K562 (cell line): ENCODE results near the gene KCNT1. TPM values are rescaled to one million over a fixed set of nuclear protein-coding genes. Genes with fewer than 3 reads are reported as not detected.

ENCODE experiments used
- ATAC-seq: fragments of 200-7000 bp; cut with Tn5 transposase; 3 replicates; pipeline ENCODE4 v1.9.1; 2020; ENCODE audit warnings: moderate library complexity
- BruUV-seq: library from RNA; stranded (reverse); fragments of 400-500 nt; replicated peaks from 2 replicates; lab custom pipeline; 2021; lab: Mats Ljungman, UMichigan
- CTCF ChIA-PET: fragments of 300-600 bp; formaldehyde crosslinking; extraction: SDS; loops from one replicate; lab custom pipeline; 2021; ENCODE audit warnings: low intra/inter-chr PET ratio; lab: Yijun Ruan, JAX
- POLR2A ChIA-PET: fragments of 300-600, 350-650 bp; sonication (Branson Sonifier 250); formaldehyde crosslinking; extraction: SDS; loops from one replicate; lab custom pipeline; 2021; ENCODE audit warnings: antibody characterized with exemption, inconsistent platforms; lab: Yijun Ruan, JAX
- DNase-seq, 4 experiments: peaks; one replicate each; pipeline versions ENCODE4 v3.0.0 to v3.0.0-alpha.2; 2011 to 2018; ENCODE audit warnings: low spot score in 3 of 4, mixed read lengths in 3 of 4; ENCODE audit errors: extremely low read depth in 1 of 4
- FAIRE-seq: peaks from 2 replicates; lab custom pipeline; 2011; peaks lifted over from hg19 to GRCh38; lab: Jason Lieb, UNC
- H2AFZ ChIP-seq: 2 replicates; pipeline ENCODE4 v1.6.0; 2011; ENCODE audit warnings: low read depth, low read length, control low read depth, inconsistent platforms
- H3K27ac ChIP-seq: fragments of 200-600 bp; 3 replicates; pipeline ENCODE4 v1.8.0; 2011; ENCODE audit warnings: low read depth, mild to moderate bottlenecking, control low read depth, inconsistent platforms, low read length, moderate library complexity, mixed read lengths; ENCODE audit errors: extremely low read depth
- H3K27me3 ChIP-seq, 2 experiments: fragments of 300-600 bp in 1 of 2; 2 replicates in 1 of 2; 3 replicates in 1 of 2; pipeline versions ENCODE4 v1.6.0 to v1.8.0; 2011; ENCODE audit warnings: inconsistent platforms in 2 of 2, low read length in 2 of 2, mild to moderate bottlenecking in 1 of 2, mixed read lengths in 1 of 2, moderate library complexity in 1 of 2; ENCODE audit not compliant: control insufficient read depth in 2 of 2, insufficient read depth in 2 of 2
- H3K36me3 ChIP-seq: fragments of 300-600 bp; 3 replicates; pipeline ENCODE4 v1.8.0; 2011; ENCODE audit warnings: mild to moderate bottlenecking, low read length, inconsistent platforms; ENCODE audit not compliant: control insufficient read depth, insufficient read depth
- H3K4me1 ChIP-seq, 2 experiments: fragments of 200-600 bp in 1 of 2; replicated peaks in 1 of 2; 2 replicates in 1 of 2; 3 replicates in 1 of 2; pipeline versions ENCODE4 v1.5.1 to v1.8.0; 2011; ENCODE audit warnings: inconsistent platforms in 2 of 2, low read length in 2 of 2, mild to moderate bottlenecking in 1 of 2, mixed read lengths in 1 of 2, moderate library complexity in 1 of 2; ENCODE audit not compliant: control insufficient read depth in 2 of 2, insufficient read depth in 2 of 2
- H3K4me2 ChIP-seq: 2 replicates; pipeline ENCODE4 v1.6.1; 2011; ENCODE audit warnings: low read length, control low read depth, inconsistent platforms, mixed read lengths; ENCODE audit not compliant: insufficient read depth
- H3K4me3 ChIP-seq: fragments of 200-600 bp; sonication (generic), shearing (Covaris generic); 2 replicates; pipeline ENCODE4 v1.5.1; 2016; ENCODE audit warnings: control low read depth, inconsistent platforms
- H3K79me2 ChIP-seq: fragments of 200-600 bp; 3 replicates; pipeline ENCODE4 v1.8.0; 2011; ENCODE audit warnings: low read length, inconsistent platforms; ENCODE audit not compliant: control insufficient read depth, insufficient read depth
- H3K9ac ChIP-seq, 2 experiments: 2 replicates each; pipeline versions ENCODE4 v1.6.0 to v1.6.1; 2011; ENCODE audit warnings: low read depth in 2 of 2, low read length in 2 of 2, control low read depth in 1 of 2, inconsistent platforms in 1 of 2, mild to moderate bottlenecking in 1 of 2, mixed read lengths in 1 of 2; ENCODE audit not compliant: insufficient read depth in 1 of 2
- H3K9me1 ChIP-seq: one replicate; pipeline ENCODE4 v1.6.0; 2011; ENCODE audit warnings: inconsistent platforms, mild to moderate bottlenecking, low read length, moderate library complexity; ENCODE audit not compliant: control insufficient read depth, insufficient read depth
- H3K9me3 ChIP-seq: replicated peaks from 2 replicates; pipeline ENCODE4 v1.5.1; 2011; ENCODE audit warnings: low read depth, low read length, inconsistent platforms; ENCODE audit not compliant: control insufficient read depth, insufficient read depth
- H4K20me1 ChIP-seq: replicated peaks from 2 replicates; pipeline ENCODE4 v1.6.1; 2011; ENCODE audit warnings: low read length, inconsistent platforms, mixed read lengths; ENCODE audit not compliant: control insufficient read depth, insufficient read depth
- ARID2 ChIP-seq: fragments of 450-650 bp; IDR thresholded peaks from 2 replicates; pipeline ENCODE4 v1.6.1; 2017; ENCODE audit warnings: antibody characterized with exemption, mild to moderate bottlenecking
- FOXK1 ChIP-seq: sonication (generic); formaldehyde crosslinking; IDR thresholded peaks from 2 replicates; pipeline ENCODE4 v1.8.0; 2022; ENCODE audit warnings: missing genetic modification reagents, mild to moderate bottlenecking, borderline replicate concordance
- MYNN ChIP-seq, 2 experiments: sonication (generic); formaldehyde crosslinking in 1 of 2; IDR thresholded peaks; 2 replicates each; pipeline versions ENCODE4 v1.5.0 to v1.6.1; 2016 to 2020; ENCODE audit warnings: antibody characterized with exemption in 1 of 2, missing genetic modification reagents in 1 of 2
- SREBF1 ChIP-seq: fragments of 150-350 bp; IDR thresholded peaks from 2 replicates; pipeline ENCODE4 v1.6.1; 2014; ENCODE audit warnings: antibody characterized with exemption, low read depth, low read length, borderline replicate concordance
- ZFX ChIP-seq: sonication (generic); formaldehyde crosslinking; IDR thresholded peaks from 2 replicates; pipeline ENCODE4 v1.8.0; 2022; ENCODE audit warnings: mild to moderate bottlenecking, missing genetic modification reagents, moderate library complexity
- ZKSCAN1 ChIP-seq: fragments of 150-350 bp; IDR thresholded peaks from 2 replicates; pipeline ENCODE4 v1.6.1; 2016; ENCODE audit warnings: low read depth, low read length
- ZNF217 ChIP-seq: sonication (generic); formaldehyde crosslinking; IDR thresholded peaks from 2 replicates; pipeline ENCODE4 v1.8.0; 2022; ENCODE audit warnings: mild to moderate bottlenecking, missing genetic modification reagents
- ZNF24 ChIP-seq: fragments of 450-650 bp; IDR thresholded peaks from 2 replicates; pipeline ENCODE4 v1.6.1; 2016
- WGBS: fragments of 100-300 bp; shearing (Covaris generic); methylation state at CpG from one replicate; pipeline ENCODE4 v1.1.6; 2016; ENCODE audit warnings: low coverage, mixed read lengths; ENCODE audit not compliant: insufficient coverage; ENCODE audit errors: missing lambda C conversion rate; 5-methylcytosine and 5-hydroxymethylcytosine counted together
- in situ Hi-C: fragments of 300-500 bp; cut with MboI; formaldehyde crosslinking; loops from 4 replicates; pipeline ENCODE4 v1.15.0; 2018; ENCODE audit warnings: inconsistent platforms, mixed read lengths
- intact Hi-C: fragments of 100-400 bp; cut with micrococcal nuclease; formaldehyde crosslinking; loops from 2 replicates; pipeline ENCODE4 v1.14.2; 2022
- polyA plus RNA-seq, 8 experiments: library from polyadenylated mRNA; depleted of rRNA in 4 of 8; stranded (reverse) in 5 of 8; unstranded in 3 of 8; fragments of >200 nt; fragmentation: Nextera tagmentation in 2 of 8; fragmentation: Illumina TruSeq in 1 of 8; extraction: Ambion mirVana in 2 of 8; extraction: Trizol in 1 of 8; gene quantifications; 2 replicates each; pipeline versions ENCODE4 v1.2.1 to v1.2.3, GENCODE V29; 2011 to 2014; ENCODE audit warnings: inconsistent platforms in 1 of 8, missing spikeins in 1 of 8
- total RNA-seq, 7 experiments: library from RNA; depleted of rRNA in 6 of 7; stranded (reverse); fragments of >200 nt in 6 of 7; fragmentation: Illumina TruSeq in 2 of 7; extraction: Trizol in 2 of 7; gene quantifications; 2 replicates each; pipeline versions ENCODE4 v1.2.1 to v1.2.3, GENCODE V29; 2011 to 2021; ENCODE audit warnings: low replicate concordance in 1 of 7
- TF ChIP-seq, protein P1 (sequence below): sonication (generic); formaldehyde crosslinking; IDR thresholded peaks from 2 replicates; pipeline ENCODE4 v1.8.1; 2022; ENCODE audit warnings: missing genetic modification reagents
- TF ChIP-seq, protein P2 (sequence below): IDR thresholded peaks from 3 replicates; pipeline ENCODE4 v1.6.1; 2011; ENCODE audit warnings: borderline replicate concordance, mild to moderate bottlenecking, moderate library complexity; ENCODE audit not compliant: insufficient read length; ENCODE audit errors: extremely low read depth
- TF ChIP-seq, protein P3 (sequence below): sonication (generic); formaldehyde crosslinking; IDR thresholded peaks from 2 replicates; pipeline ENCODE4 v1.8.0; 2022; ENCODE audit warnings: missing genetic modification reagents, mild to moderate bottlenecking, borderline replicate concordance
- TF ChIP-seq, protein P4 (sequence below): fragments of 250-450 bp; sonication (Bioruptor Pico); IDR thresholded peaks from 2 replicates; pipeline ENCODE4 v1.9.0; 2021; ENCODE audit warnings: mild to moderate bottlenecking
- TF ChIP-seq, protein P5 (sequence below): fragments of 250-450 bp; sonication (Bioruptor Pico); IDR thresholded peaks from 2 replicates; pipeline ENCODE4 v1.5.0; 2020; ENCODE audit warnings: mild to moderate bottlenecking, borderline replicate concordance
- TF ChIP-seq, protein P6 (sequence below): sonication (generic); formaldehyde crosslinking; IDR thresholded peaks from 2 replicates; pipeline ENCODE4 v1.8.1; 2023; ENCODE audit warnings: mild to moderate bottlenecking, missing genetic modification reagents

The KCNT1 gene
- total and polyA plus RNA-seq, 9 of the 15 experiments (the other 6 are each of a cell fraction or from before 2014, with no cell fraction given) = 0.05 TPM; not detected in 8

DNA sequence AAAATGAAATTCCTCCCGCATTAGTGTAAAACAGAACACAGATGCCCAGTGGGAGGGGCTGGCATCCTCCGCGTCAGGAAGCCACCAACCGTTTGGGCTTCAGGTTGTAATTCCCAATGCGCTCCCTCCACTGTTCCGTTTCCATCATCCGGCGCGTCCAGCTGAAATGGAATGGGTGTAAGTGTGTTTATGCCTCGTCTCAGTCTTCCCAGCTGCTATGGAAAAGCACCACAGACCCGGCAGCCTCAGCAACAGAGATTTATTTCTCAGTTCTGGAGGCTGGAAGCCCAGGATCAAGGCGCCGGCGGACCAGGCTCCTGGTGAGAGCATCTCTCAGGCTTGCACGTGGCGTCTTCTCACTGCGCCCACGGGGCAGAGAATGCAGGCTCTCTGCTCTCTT, 20.4 kb downstream of the KCNT1 start:
- Histone ChIP-seq H3K9me3 (no peaks in the 10 kb centered on the region), H3K9ac (no peak overlapping the region; a peak in 1 of 4 replicates), H3K36me3 (no peaks in the 10 kb centered on the region), H3K27ac (no peak overlapping the region), H3K27me3 (peaks cover 13 to 71% of the 10 kb centered on the region in 2 experiments; a peak in 4 of 5 replicates), H3K9me1 (no peaks in the 10 kb centered on the region), H3K4me3 (no peak overlapping the region), H2AFZ (no peak overlapping the region), H3K4me1 (peaks cover 0 to 22% of the 10 kb centered on the region in 2 experiments; a peak in 2 of 5 replicates), H4K20me1 (peaks cover 8% of the 10 kb centered on the region; the same call in 1 of the 2 replicates), H3K4me2 (no peak overlapping the region), H3K79me2 (no peaks in the 10 kb centered on the region)
- WGBS = under 1% methylated on average over 15 of the region's 18 CpGs
- ATAC-seq = no peak
- CTCF ChIA-PET = no interaction called here
- no TSS peak for BruUV-seq
- intact Hi-C loops (no loop called here), in situ Hi-C loops (no loop called here)
- no peak for FAIRE-seq
- POLR2A ChIA-PET = no interaction called here
- no peak for DNase-seq
- no peak for TF ChIP-seq ZFX (CRISPR knock-in tag)
- TF ChIP-seq, protein P1, sequence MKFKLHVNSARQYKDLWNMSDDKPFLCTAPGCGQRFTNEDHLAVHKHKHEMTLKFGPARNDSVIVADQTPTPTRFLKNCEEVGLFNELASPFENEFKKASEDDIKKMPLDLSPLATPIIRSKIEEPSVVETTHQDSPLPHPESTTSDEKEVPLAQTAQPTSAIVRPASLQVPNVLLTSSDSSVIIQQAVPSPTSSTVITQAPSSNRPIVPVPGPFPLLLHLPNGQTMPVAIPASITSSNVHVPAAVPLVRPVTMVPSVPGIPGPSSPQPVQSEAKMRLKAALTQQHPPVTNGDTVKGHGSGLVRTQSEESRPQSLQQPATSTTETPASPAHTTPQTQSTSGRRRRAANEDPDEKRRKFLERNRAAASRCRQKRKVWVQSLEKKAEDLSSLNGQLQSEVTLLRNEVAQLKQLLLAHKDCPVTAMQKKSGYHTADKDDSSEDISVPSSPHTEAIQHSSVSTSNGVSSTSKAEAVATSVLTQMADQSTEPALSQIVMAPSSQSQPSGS (CRISPR knock-in tag) = no peak
- no peak for TF ChIP-seq ZKSCAN1
- TF ChIP-seq, protein P2, sequence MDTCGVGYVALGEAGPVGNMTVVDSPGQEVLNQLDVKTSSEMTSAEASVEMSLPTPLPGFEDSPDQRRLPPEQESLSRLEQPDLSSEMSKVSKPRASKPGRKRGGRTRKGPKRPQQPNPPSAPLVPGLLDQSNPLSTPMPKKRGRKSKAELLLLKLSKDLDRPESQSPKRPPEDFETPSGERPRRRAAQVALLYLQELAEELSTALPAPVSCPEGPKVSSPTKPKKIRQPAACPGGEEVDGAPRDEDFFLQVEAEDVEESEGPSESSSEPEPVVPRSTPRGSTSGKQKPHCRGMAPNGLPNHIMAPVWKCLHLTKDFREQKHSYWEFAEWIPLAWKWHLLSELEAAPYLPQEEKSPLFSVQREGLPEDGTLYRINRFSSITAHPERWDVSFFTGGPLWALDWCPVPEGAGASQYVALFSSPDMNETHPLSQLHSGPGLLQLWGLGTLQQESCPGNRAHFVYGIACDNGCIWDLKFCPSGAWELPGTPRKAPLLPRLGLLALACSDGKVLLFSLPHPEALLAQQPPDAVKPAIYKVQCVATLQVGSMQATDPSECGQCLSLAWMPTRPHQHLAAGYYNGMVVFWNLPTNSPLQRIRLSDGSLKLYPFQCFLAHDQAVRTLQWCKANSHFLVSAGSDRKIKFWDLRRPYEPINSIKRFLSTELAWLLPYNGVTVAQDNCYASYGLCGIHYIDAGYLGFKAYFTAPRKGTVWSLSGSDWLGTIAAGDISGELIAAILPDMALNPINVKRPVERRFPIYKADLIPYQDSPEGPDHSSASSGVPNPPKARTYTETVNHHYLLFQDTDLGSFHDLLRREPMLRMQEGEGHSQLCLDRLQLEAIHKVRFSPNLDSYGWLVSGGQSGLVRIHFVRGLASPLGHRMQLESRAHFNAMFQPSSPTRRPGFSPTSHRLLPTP = no peak
- TF ChIP-seq, protein P3, sequence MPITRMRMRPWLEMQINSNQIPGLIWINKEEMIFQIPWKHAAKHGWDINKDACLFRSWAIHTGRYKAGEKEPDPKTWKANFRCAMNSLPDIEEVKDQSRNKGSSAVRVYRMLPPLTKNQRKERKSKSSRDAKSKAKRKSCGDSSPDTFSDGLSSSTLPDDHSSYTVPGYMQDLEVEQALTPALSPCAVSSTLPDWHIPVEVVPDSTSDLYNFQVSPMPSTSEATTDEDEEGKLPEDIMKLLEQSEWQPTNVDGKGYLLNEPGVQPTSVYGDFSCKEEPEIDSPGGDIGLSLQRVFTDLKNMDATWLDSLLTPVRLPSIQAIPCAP (CRISPR knock-in tag) = no peak
- TF ChIP-seq ZNF217 (CRISPR knock-in tag) = no peak
- TF ChIP-seq ARID2 = no peak
- TF ChIP-seq, protein P4, sequence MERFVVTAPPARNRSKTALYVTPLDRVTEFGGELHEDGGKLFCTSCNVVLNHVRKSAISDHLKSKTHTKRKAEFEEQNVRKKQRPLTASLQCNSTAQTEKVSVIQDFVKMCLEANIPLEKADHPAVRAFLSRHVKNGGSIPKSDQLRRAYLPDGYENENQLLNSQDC = no peak
- no peak for TF ChIP-seq MYNN (IDR thresholded peaks at IDR 0.05)
- no peak for TF ChIP-seq MYNN (CRISPR knock-in tag; IDR thresholded peaks at IDR 0.05)
- no peak for TF ChIP-seq FOXK1 (CRISPR knock-in tag)
- TF ChIP-seq, protein P5, sequence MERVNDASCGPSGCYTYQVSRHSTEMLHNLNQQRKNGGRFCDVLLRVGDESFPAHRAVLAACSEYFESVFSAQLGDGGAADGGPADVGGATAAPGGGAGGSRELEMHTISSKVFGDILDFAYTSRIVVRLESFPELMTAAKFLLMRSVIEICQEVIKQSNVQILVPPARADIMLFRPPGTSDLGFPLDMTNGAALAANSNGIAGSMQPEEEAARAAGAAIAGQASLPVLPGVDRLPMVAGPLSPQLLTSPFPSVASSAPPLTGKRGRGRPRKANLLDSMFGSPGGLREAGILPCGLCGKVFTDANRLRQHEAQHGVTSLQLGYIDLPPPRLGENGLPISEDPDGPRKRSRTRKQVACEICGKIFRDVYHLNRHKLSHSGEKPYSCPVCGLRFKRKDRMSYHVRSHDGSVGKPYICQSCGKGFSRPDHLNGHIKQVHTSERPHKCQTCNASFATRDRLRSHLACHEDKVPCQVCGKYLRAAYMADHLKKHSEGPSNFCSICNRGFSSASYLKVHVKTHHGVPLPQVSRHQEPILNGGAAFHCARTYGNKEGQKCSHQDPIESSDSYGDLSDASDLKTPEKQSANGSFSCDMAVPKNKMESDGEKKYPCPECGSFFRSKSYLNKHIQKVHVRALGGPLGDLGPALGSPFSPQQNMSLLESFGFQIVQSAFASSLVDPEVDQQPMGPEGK (CRISPR knock-in tag) = no peak
- TF ChIP-seq, protein P6, sequence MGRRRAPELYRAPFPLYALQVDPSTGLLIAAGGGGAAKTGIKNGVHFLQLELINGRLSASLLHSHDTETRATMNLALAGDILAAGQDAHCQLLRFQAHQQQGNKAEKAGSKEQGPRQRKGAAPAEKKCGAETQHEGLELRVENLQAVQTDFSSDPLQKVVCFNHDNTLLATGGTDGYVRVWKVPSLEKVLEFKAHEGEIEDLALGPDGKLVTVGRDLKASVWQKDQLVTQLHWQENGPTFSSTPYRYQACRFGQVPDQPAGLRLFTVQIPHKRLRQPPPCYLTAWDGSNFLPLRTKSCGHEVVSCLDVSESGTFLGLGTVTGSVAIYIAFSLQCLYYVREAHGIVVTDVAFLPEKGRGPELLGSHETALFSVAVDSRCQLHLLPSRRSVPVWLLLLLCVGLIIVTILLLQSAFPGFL (CRISPR knock-in tag) = no peak
- no peak for TF ChIP-seq SREBF1
- TF ChIP-seq ZNF24 = no peak
